Lung (tissue), 12 donors: Measurements from ENCODE around the gene CANT1. TPM values are rescaled to one million over a fixed set of nuclear protein-coding genes. Genes with fewer than 3 reads are reported as not detected.

Experiments used
- ATAC-seq: fragments of 200-7000 bp; cut with Tn5 transposase; one replicate; pipeline ENCODE4 v1.9.1; 2020; ENCODE audit warnings: moderate number of reproducible peaks; ENCODE audit not compliant: insufficient read depth, low FRiP score
- DNase-seq, 3 donors: peaks; one replicate each; pipeline ENCODE4 v3.0.0-alpha.2; 2013 to 2017
- H3K27ac ChIP-seq, 2 donors: one replicate each; pipeline ENCODE4 v1.5.1; 2013; ENCODE audit warnings: mild to moderate bottlenecking in 2 of 2, moderate library complexity in 2 of 2, control low read depth in 1 of 2, inconsistent platforms in 1 of 2, low read depth in 1 of 2, low read length in 1 of 2
- H3K27me3 ChIP-seq, 3 donors: one replicate each; pipeline ENCODE4 v1.5.1; 2013; ENCODE audit warnings: low read length in 2 of 3; ENCODE audit not compliant: control insufficient read depth in 3 of 3, insufficient read depth in 3 of 3
- H3K36me3 ChIP-seq, 4 donors: one replicate each; pipeline ENCODE4 v1.5.1; 2013; ENCODE audit warnings: low read length in 4 of 4, mild to moderate bottlenecking in 1 of 4, moderate library complexity in 1 of 4; ENCODE audit not compliant: control insufficient read depth in 4 of 4, insufficient read depth in 4 of 4
- H3K4me1 ChIP-seq, 5 donors: one replicate each; pipeline ENCODE4 v1.5.1; 2013; ENCODE audit warnings: low read length in 5 of 5, mild to moderate bottlenecking in 2 of 5, moderate library complexity in 1 of 5; ENCODE audit not compliant: control insufficient read depth in 5 of 5, insufficient read depth in 5 of 5
- H3K4me3 ChIP-seq: one replicate; pipeline ENCODE4 v1.5.1; 2013; ENCODE audit warnings: mild to moderate bottlenecking, control low read depth, moderate library complexity
- H3K9ac ChIP-seq, 2 donors: one replicate each; pipeline ENCODE4 v1.5.1; 2013; ENCODE audit warnings: low read length in 2 of 2, control low read depth in 1 of 2; ENCODE audit not compliant: insufficient read depth in 1 of 2
- H3K9me3 ChIP-seq, 4 donors: one replicate each; pipeline ENCODE4 v1.5.1; 2013; ENCODE audit warnings: low read length in 3 of 4, mild to moderate bottlenecking in 1 of 4, moderate library complexity in 1 of 4; ENCODE audit not compliant: control insufficient read depth in 4 of 4, insufficient read depth in 3 of 4
- WGBS, 2 donors: extraction: QIAGEN DNeasy Blood & Tissue Kit; methylation state at CpG; one replicate each; pipeline ENCODE4 v1.1.7; 2013; 5-methylcytosine and 5-hydroxymethylcytosine counted together
- polyA plus RNA-seq, 2 donors: library from polyadenylated mRNA; stranded (reverse); fragments of 200-250 nt; gene quantifications; one replicate each; pipeline ENCODE4 v1.2.1, GENCODE V29; 2013
- total RNA-seq, 2 donors: library from RNA; depleted of rRNA in 1 of 2; stranded (reverse); fragments of >200 nt in 1 of 2; gene quantifications; one replicate each; pipeline ENCODE4 v1.2.1, GENCODE V29; 2014 to 2021
- TF ChIP-seq, protein P1 (sequence below): IDR thresholded peaks from 2 replicates; pipeline ENCODE4 v1.5.1; 2012; ENCODE audit warnings: mild to moderate bottlenecking; ENCODE audit errors: control extremely low read depth, extremely low read depth
- donor health status: control.
- donor health status: control.
- donor health status: Bipolar disorder and iron deficiency.
- donor health status: healthy.
- donor health status: DM: yes; HTN: yes; CAD: no.

CANT1 gene
- total and polyA plus RNA-seq, 4 donors: 8.5 to 75.8 (median 48.7) TPM

GRCh38 chr17:78986649-78987328 is 22.8 kb downstream of the CANT1 start:
- 0 to 2% methylated on average over 15 of the region's 15 CpGs for WGBS, 2 donors

GRCh38 chr17:78986048-78986648 is 23.4 kb downstream of the CANT1 start:
- 17 to 22% methylated on average over 6 of the region's 6 CpGs for WGBS, 2 donors
- TF ChIP-seq, protein P1, sequence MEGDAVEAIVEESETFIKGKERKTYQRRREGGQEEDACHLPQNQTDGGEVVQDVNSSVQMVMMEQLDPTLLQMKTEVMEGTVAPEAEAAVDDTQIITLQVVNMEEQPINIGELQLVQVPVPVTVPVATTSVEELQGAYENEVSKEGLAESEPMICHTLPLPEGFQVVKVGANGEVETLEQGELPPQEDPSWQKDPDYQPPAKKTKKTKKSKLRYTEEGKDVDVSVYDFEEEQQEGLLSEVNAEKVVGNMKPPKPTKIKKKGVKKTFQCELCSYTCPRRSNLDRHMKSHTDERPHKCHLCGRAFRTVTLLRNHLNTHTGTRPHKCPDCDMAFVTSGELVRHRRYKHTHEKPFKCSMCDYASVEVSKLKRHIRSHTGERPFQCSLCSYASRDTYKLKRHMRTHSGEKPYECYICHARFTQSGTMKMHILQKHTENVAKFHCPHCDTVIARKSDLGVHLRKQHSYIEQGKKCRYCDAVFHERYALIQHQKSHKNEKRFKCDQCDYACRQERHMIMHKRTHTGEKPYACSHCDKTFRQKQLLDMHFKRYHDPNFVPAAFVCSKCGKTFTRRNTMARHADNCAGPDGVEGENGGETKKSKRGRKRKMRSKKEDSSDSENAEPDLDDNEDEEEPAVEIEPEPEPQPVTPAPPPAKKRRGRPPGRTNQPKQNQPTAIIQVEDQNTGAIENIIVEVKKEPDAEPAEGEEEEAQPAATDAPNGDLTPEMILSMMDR: peak; percentile 5
- peak in 2 of 3 donors; percentile 52 to 63 for DNase-seq
- no peak for ATAC-seq
- Histone ChIP-seq H3K27ac (peak overlapping the region; percentile 57 to 81), H3K27me3 (no peaks in the 10 kb centered on the region), H3K9ac (peak overlapping the region in 1 of 2 donors; percentile 79), H3K4me3 (no peak overlapping the region), H3K4me1 (peaks cover 0 to 13% (median 3%) of the 10 kb centered on the region in 5 donors), H3K36me3 (peaks cover 0 to 10% (median 6%) of the 10 kb centered on the region in 4 donors), H3K9me3 (no peaks in the 10 kb centered on the region)

More at GRCh38 chr17:78986649-78987328, 22.8 kb downstream of the CANT1 start:
- H3K27me3 ChIP-seq: no peaks in the 10 kb centered on the region
- peaks cover 0 to 13% (median 3%) of the 10 kb centered on the region in 5 donors for H3K4me1 ChIP-seq
- ATAC-seq (peak; percentile 61), DNase-seq (peak; percentile 55 to 79 (median 72))
- peak overlapping the region; percentile 57 to 81 for H3K27ac ChIP-seq
- H3K9me3 ChIP-seq: no peaks in the 10 kb centered on the region
- TF ChIP-seq, protein P1: no peak
- H3K36me3 ChIP-seq: peaks cover 3 to 16% (median 6%) of the 10 kb centered on the region in 4 donors
- H3K4me3 ChIP-seq: no peak overlapping the region
- peak overlapping the region in 1 of 2 donors; percentile 79 for H3K9ac ChIP-seq

GRCh38 chr17:78985395-78985794 is 24.2 kb downstream of the CANT1 start:
- WGBS, 2 donors: 89 to 93% methylated on average over 5 of the region's 5 CpGs
- no peaks in the 10 kb centered on the region for H3K9me3 ChIP-seq
- H3K4me1 ChIP-seq: peaks cover 0 to 13% (median 3%) of the 10 kb centered on the region in 5 donors
- H3K4me3 ChIP-seq: no peak overlapping the region
- DNase-seq: no peak
- TF ChIP-seq, protein P1: no peak
- ATAC-seq: no peak
- H3K9ac ChIP-seq: no peak overlapping the region
- peaks cover 0 to 3% (median 3%) of the 10 kb centered on the region in 4 donors for H3K36me3 ChIP-seq
- peak overlapping the region in 1 of 2 donors; percentile 23 for H3K27ac ChIP-seq
- H3K27me3 ChIP-seq: no peaks in the 10 kb centered on the region
